Natural killer cell (primary cell): ENCODE results near the gene UMAD1. TPM values are rescaled to one million over a fixed set of nuclear protein-coding genes. Genes with fewer than 3 reads are reported as not detected.
A peak's percentile ranks its signal among the peaks of the same experiment; 100 is the strongest.

Source experiments
- ATAC-seq, 3 donors: fragments of 150-1000 bp in 2 of 3; fragments of 200-7000 bp in 1 of 3; cut with Tn5 transposase; 1 replicate in 1 of 3; 2 replicates in 2 of 3; pipeline ENCODE4 v1.10.0; 2021; ENCODE audit warnings: mild to moderate bottlenecking in 2 of 3, moderate library complexity in 2 of 3
- DNase-seq, 2 donors: peaks; one replicate each; pipeline versions ENCODE4 v3.0.0 to v3.0.0-alpha.2; 2013 to 2021; ENCODE audit warnings: mixed read lengths in 1 of 2
- H3K27ac ChIP-seq: one replicate; pipeline ENCODE4 v1.5.1; 2013; ENCODE audit warnings: mild to moderate bottlenecking, low read length
- H3K27me3 ChIP-seq: one replicate; pipeline ENCODE4 v1.6.1; 2013; ENCODE audit warnings: low read length; ENCODE audit not compliant: control insufficient read depth, insufficient read depth
- H3K36me3 ChIP-seq: one replicate; pipeline ENCODE4 v1.6.1; 2013; ENCODE audit warnings: low read length; ENCODE audit not compliant: control insufficient read depth, insufficient read depth
- H3K4me1 ChIP-seq: one replicate; pipeline ENCODE4 v1.6.1; 2013; ENCODE audit warnings: low read length; ENCODE audit not compliant: control insufficient read depth, insufficient read depth
- H3K4me3 ChIP-seq: one replicate; pipeline ENCODE4 v1.5.1; 2013; ENCODE audit warnings: low read length
- H3K9me3 ChIP-seq: one replicate; pipeline ENCODE4 v1.6.1; 2013; ENCODE audit warnings: low read length; ENCODE audit not compliant: control insufficient read depth, insufficient read depth
- H3K27ac Mint-ChIP-seq, 2 donors: one replicate each; pipeline ENCODE4 v1.8.0; 2022; ENCODE audit warnings: mild to moderate bottlenecking in 2 of 2, mixed read lengths in 2 of 2, moderate library complexity in 1 of 2
- H3K27me3 Mint-ChIP-seq, 2 donors: one replicate each; pipeline ENCODE4 v1.8.0; 2022; ENCODE audit warnings: low read depth in 2 of 2, mixed read lengths in 2 of 2
- H3K36me3 Mint-ChIP-seq: one replicate; pipeline ENCODE4 v1.8.0; 2022; ENCODE audit warnings: mixed read lengths
- H3K4me1 Mint-ChIP-seq, 2 donors: one replicate each; pipeline ENCODE4 v1.8.0; 2022; ENCODE audit warnings: mixed read lengths in 2 of 2
- H3K4me3 Mint-ChIP-seq: one replicate; pipeline ENCODE4 v1.8.0; 2022; ENCODE audit warnings: mild to moderate bottlenecking, moderate library complexity, mixed read lengths
- H3K9me3 Mint-ChIP-seq, 2 donors: one replicate each; pipeline ENCODE4 v1.8.0; 2022; ENCODE audit warnings: mixed read lengths in 2 of 2
- WGBS: methylation state at CpG from one replicate; pipeline ENCODE4 v1.1.7; 2013; ENCODE audit warnings: missing lambda C conversion rate; ENCODE audit not compliant: insufficient coverage; 5-methylcytosine and 5-hydroxymethylcytosine counted together
- intact Hi-C: fragments of 100-400 bp; cut with micrococcal nuclease; formaldehyde crosslinking; loops from one replicate; pipeline ENCODE4 v1.14.2; 2022
- total RNA-seq, 4 donors: library from RNA; stranded (reverse); fragments of 120-200 nt in 1 of 4; gene quantifications; one replicate each; pipeline versions ENCODE4 v1.2.3 to v1.2.4, GENCODE V29; 2013 to 2022
- TF ChIP-seq, protein P1 (sequence below): fragments of 200-600 bp; IDR thresholded peaks from one replicate; pipeline ENCODE4 v1.8.0; 2022; ENCODE audit warnings: antibody characterized with exemption

The UMAD1 gene
- total RNA-seq, 3 donors from 2014 or later (not counting 1 experiment from before 2014, with no cell fraction given), result 12.3 to 16.5 (median 14.6) TPM

DNA sequence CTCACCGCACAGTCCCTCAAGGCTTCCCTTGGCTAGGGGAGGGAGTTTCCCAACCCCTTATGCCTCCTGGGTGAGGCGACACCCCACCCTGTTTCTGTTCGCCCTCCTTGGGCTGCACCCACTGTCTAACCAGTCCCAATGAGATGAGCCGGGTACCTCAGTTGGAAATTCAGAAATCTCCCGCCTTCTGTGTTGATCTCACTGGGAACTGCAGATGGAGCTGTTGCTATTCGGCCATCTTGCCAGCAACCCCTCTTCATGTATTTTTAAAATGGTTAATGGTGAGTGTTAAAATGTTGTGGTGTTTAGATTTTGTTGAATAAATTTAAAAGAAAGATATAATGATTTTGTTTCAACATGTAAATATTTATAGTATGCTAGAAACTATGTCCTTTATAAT is 22.0 kb downstream of the UMAD1 start:
- no peak overlapping the region for H3K4me3 Mint-ChIP-seq
- no peak overlapping the region for H3K4me3 ChIP-seq
- DNase-seq (peak in 1 of 2 donors; percentile 13), ATAC-seq (no peak)
- intact Hi-C loops, result no loop called here
- no peak overlapping the region for H3K27ac ChIP-seq
- WGBS, result over 99% methylated on average over 6 of the region's 6 CpGs
- TF ChIP-seq, protein P1, sequence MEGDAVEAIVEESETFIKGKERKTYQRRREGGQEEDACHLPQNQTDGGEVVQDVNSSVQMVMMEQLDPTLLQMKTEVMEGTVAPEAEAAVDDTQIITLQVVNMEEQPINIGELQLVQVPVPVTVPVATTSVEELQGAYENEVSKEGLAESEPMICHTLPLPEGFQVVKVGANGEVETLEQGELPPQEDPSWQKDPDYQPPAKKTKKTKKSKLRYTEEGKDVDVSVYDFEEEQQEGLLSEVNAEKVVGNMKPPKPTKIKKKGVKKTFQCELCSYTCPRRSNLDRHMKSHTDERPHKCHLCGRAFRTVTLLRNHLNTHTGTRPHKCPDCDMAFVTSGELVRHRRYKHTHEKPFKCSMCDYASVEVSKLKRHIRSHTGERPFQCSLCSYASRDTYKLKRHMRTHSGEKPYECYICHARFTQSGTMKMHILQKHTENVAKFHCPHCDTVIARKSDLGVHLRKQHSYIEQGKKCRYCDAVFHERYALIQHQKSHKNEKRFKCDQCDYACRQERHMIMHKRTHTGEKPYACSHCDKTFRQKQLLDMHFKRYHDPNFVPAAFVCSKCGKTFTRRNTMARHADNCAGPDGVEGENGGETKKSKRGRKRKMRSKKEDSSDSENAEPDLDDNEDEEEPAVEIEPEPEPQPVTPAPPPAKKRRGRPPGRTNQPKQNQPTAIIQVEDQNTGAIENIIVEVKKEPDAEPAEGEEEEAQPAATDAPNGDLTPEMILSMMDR, result no peak
- H3K9me3 Mint-ChIP-seq, result peaks cover 4 to 8% of the 10 kb centered on the region in 2 donors
- H3K27me3 ChIP-seq, result no peaks in the 10 kb centered on the region
- H3K27ac Mint-ChIP-seq, result no peak overlapping the region
- H3K36me3 Mint-ChIP-seq, result peaks cover 14% of the 10 kb centered on the region
- no peaks in the 10 kb centered on the region for H3K4me1 ChIP-seq
- no peaks in the 10 kb centered on the region for H3K9me3 ChIP-seq
- peaks cover 35 to 37% of the 10 kb centered on the region in 2 donors for H3K4me1 Mint-ChIP-seq
- no peaks in the 10 kb centered on the region for H3K36me3 ChIP-seq
- no peaks in the 10 kb centered on the region for H3K27me3 Mint-ChIP-seq

DNA sequence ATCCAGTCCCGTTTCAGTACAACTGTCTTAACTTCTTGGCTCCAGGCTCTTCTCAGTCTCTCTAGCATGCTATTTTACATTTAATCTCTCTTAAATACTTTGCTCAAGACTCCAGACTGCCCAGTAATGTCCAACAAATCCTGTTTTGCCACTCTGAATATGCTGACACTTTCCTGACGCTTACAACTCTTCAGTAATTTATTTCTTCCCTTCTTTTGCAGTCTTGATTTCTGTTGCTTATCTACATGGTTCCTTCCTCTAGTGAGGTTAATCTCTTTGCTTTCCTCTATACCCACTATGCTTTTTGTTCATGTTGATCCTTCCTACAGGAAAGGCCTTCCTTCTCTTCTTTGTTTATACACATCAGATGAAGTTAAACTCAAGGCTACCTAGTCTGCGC is 23.7 kb downstream of the UMAD1 start:
- no peaks in the 10 kb centered on the region for H3K27me3 ChIP-seq
- peaks cover 2 to 4% of the 10 kb centered on the region in 2 donors for H3K9me3 Mint-ChIP-seq
- H3K4me3 ChIP-seq, result no peak overlapping the region
- ATAC-seq, result no peak
- TF ChIP-seq, protein P1, result no peak
- H3K4me3 Mint-ChIP-seq, result no peak overlapping the region
- peak overlapping the region in 1 of 2 donors; percentile 2 for H3K27ac Mint-ChIP-seq
- no peaks in the 10 kb centered on the region for H3K27me3 Mint-ChIP-seq
- no peaks in the 10 kb centered on the region for H3K36me3 ChIP-seq
- peaks cover 28 to 31% of the 10 kb centered on the region in 2 donors for H3K4me1 Mint-ChIP-seq
- no peaks in the 10 kb centered on the region for H3K4me1 ChIP-seq
- no peaks in the 10 kb centered on the region for H3K9me3 ChIP-seq
- no peak overlapping the region for H3K27ac ChIP-seq
- 86% methylated on average over 2 of the region's 3 CpGs for WGBS
- DNase-seq, result no peak
- intact Hi-C loops, result no loop called here
- H3K36me3 Mint-ChIP-seq, result peaks cover 10% of the 10 kb centered on the region

DNA sequence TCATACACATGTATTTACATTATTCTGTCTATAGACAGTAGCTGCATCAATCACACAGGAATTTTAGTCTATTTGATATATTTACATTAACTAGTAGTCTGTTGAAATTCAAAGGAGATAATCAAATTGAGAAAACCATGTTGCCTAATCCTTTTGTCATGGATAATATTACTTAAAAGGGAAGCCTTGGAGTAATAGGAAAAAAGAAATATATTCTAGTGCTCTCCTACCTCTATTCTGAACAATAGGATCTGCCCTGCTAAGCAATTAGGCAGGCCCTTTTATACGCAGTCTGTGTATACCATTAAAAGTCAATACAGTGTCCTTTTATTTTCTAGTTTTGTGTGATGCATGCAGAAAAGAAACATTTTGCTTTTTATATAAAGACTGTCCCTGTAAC is 24.5 kb downstream of the UMAD1 start:
- TF ChIP-seq, protein P1, result no peak
- DNase-seq (no peak), ATAC-seq (no peak)
- peaks cover 2% of the 10 kb centered on the region for H3K36me3 Mint-ChIP-seq
- H3K27ac ChIP-seq, result no peak overlapping the region
- H3K4me1 ChIP-seq, result no peaks in the 10 kb centered on the region
- no peak overlapping the region for H3K4me3 ChIP-seq
- H3K9me3 Mint-ChIP-seq, result peaks cover 0 to under 1% of the 10 kb centered on the region in 2 donors
- H3K36me3 ChIP-seq, result no peaks in the 10 kb centered on the region
- H3K27me3 ChIP-seq, result no peaks in the 10 kb centered on the region
- intact Hi-C loops, result no loop called here
- no peak overlapping the region for H3K4me3 Mint-ChIP-seq
- H3K27me3 Mint-ChIP-seq, result no peaks in the 10 kb centered on the region
- H3K4me1 Mint-ChIP-seq, result peaks cover 21 to 26% of the 10 kb centered on the region in 2 donors
- no CpG with 5 or more reads among the region's 1 CpG for WGBS
- no peak overlapping the region for H3K27ac Mint-ChIP-seq
- H3K9me3 ChIP-seq, result no peaks in the 10 kb centered on the region

DNA sequence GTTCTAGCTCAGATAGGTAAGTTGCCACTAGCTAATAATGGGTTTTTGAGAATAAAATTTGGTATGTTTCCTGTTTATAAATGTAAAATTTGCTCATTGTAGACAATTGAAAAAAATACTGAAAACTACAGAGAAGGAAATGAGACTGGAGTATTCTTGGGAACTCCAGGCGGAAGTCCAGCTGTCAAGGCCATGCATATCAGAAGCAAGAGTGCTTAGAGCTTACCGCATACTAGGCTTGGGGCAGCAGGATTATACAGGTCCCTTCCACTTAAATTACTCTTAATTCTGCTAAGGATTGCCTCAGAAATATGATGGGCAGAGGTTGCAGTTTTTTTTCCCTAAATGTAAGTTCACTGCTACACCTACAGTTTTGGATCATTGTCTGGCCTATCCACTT is 26.6 kb downstream of the UMAD1 start:
- DNase-seq (no peak), ATAC-seq (no peak)
- H3K27me3 Mint-ChIP-seq, result no peaks in the 10 kb centered on the region
- H3K36me3 Mint-ChIP-seq, result no peaks in the 10 kb centered on the region
- intact Hi-C loops, result no loop called here
- Histone ChIP-seq H3K9me3 (no peaks in the 10 kb centered on the region), H3K4me3 (no peak overlapping the region), H3K27me3 (no peaks in the 10 kb centered on the region), H3K4me1 (no peaks in the 10 kb centered on the region), H3K36me3 (no peaks in the 10 kb centered on the region), H3K27ac (no peak overlapping the region)
- H3K27ac Mint-ChIP-seq, result no peak overlapping the region
- WGBS, result 100% methylated on average over 2 of the region's 2 CpGs
- H3K9me3 Mint-ChIP-seq, result no peaks in the 10 kb centered on the region
- H3K4me1 Mint-ChIP-seq, result peaks cover 11 to 24% of the 10 kb centered on the region in 2 donors
- H3K4me3 Mint-ChIP-seq, result no peak overlapping the region
- TF ChIP-seq, protein P1, result no peak
